Lower lobe of right lung (tissue), 2 donors: Measurements from ENCODE around the gene RBMS1. TPM values are rescaled to one million over a fixed set of nuclear protein-coding genes. Genes with fewer than 3 reads are reported as not detected.

Source experiments
- ATAC-seq, 2 donors: fragments of 200-7000 bp; cut with Tn5 transposase; one replicate each; pipeline ENCODE4 v1.9.1; 2020 to 2022; ENCODE audit warnings: mild to moderate bottlenecking in 2 of 2, moderate library complexity in 2 of 2
- DNase-seq: peaks from one replicate; pipeline ENCODE4 v3.0.0-alpha.2; 2020
- H3K27ac ChIP-seq: fragments of 200-600 bp; one replicate; pipeline ENCODE4 v1.8.0; 2022
- H3K27me3 ChIP-seq: fragments of 200-600 bp; one replicate; pipeline ENCODE4 v1.8.0; 2022; ENCODE audit warnings: low read depth
- H3K36me3 ChIP-seq: fragments of 200-600 bp; one replicate; pipeline ENCODE4 v1.8.0; 2022; ENCODE audit warnings: mild to moderate bottlenecking
- H3K4me1 ChIP-seq: fragments of 200-600 bp; one replicate; pipeline ENCODE4 v1.8.0; 2022
- H3K4me3 ChIP-seq: fragments of 200-600 bp; one replicate; pipeline ENCODE4 v1.8.0; 2022; ENCODE audit warnings: mild to moderate bottlenecking
- H3K9me3 ChIP-seq: fragments of 200-600 bp; one replicate; pipeline ENCODE4 v1.8.0; 2022
- CTCF ChIP-seq: fragments of 200-600 bp; IDR thresholded peaks from one replicate; pipeline ENCODE4 v1.8.0; 2022; ENCODE audit warnings: antibody characterized with exemption, mild to moderate bottlenecking
- intact Hi-C: fragments of 100-400 bp; cut with DNase I; formaldehyde crosslinking; loops from one replicate; pipeline ENCODE4 v1.11.0; 2022
- total RNA-seq: library from RNA; stranded (reverse); fragmentation: NEBNext Ultra II Directional; extraction: Animal tissue kit (Norgen Biotek cat#: 25700); gene quantifications from one replicate; pipeline ENCODE4 v1.2.1, GENCODE V29; 2021
- donor health status: DM: no; HTN: yes; CAD: no; lungs with severe emphysema.

Gene RBMS1
- total RNA-seq, 1 donor from 2014 or later = 95.3 TPM

- Histone ChIP-seq H3K36me3 (no peaks in the 10 kb centered on the region), H3K27ac (no peak overlapping the region), H3K4me3 (no peak overlapping the region), H3K9me3 (no peaks in the 10 kb centered on the region), H3K27me3 (no peaks in the 10 kb centered on the region), H3K4me1 (no peaks in the 10 kb centered on the region)
- no peak for ATAC-seq
- intact Hi-C loops = no loop called here
- no peak for TF ChIP-seq CTCF
- no peak for DNase-seq
These were observed 231.9 kb downstream of the RBMS1 start for GRCh38 chr2:160261732-160262131.

DNA sequence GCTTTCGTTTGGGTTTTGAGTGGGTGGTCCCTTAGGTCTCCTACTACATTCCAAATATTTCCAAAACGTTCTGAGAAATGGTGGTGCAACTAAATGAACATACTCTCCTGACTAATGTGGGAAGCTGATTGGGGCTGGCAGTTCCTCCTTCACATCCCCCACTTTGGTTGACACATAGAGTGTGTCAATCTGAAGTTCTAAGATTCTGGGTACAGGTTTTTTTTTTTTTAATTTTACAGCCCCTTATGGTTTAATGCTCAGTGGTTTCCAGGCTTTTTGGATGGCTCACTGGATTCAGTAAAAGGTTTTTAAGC lies 235.2 kb downstream of the RBMS1 start:
- Histone ChIP-seq H3K27ac (no peak overlapping the region), H3K27me3 (no peaks in the 10 kb centered on the region), H3K4me1 (no peaks in the 10 kb centered on the region), H3K4me3 (no peak overlapping the region), H3K9me3 (no peaks in the 10 kb centered on the region), H3K36me3 (no peaks in the 10 kb centered on the region)
- ATAC-seq (no peak), DNase-seq (no peak)
- TF ChIP-seq CTCF = no peak
- intact Hi-C loops = no loop called here

- Histone ChIP-seq H3K27me3 (no peaks in the 10 kb centered on the region), H3K36me3 (no peaks in the 10 kb centered on the region), H3K4me3 (no peak overlapping the region), H3K27ac (no peak overlapping the region), H3K4me1 (no peaks in the 10 kb centered on the region), H3K9me3 (no peaks in the 10 kb centered on the region)
- DNase-seq (no peak), ATAC-seq (no peak)
- TF ChIP-seq CTCF = no peak
- intact Hi-C loops = no loop called here
These were observed 235.7 kb downstream of the RBMS1 start for GRCh38 chr2:160257743-160258491.

GRCh38 chr2:160257041-160257742 lies 236.4 kb downstream of the RBMS1 start:
- H3K4me3 ChIP-seq = no peak overlapping the region
- no peaks in the 10 kb centered on the region for H3K9me3 ChIP-seq
- H3K27ac ChIP-seq = no peak overlapping the region
- intact Hi-C loops = no loop called here
- no peaks in the 10 kb centered on the region for H3K27me3 ChIP-seq
- H3K4me1 ChIP-seq = peaks cover 7% of the 10 kb centered on the region
- DNase-seq (no peak), ATAC-seq (no peak)
- TF ChIP-seq CTCF = no peak
- no peaks in the 10 kb centered on the region for H3K36me3 ChIP-seq

DNA sequence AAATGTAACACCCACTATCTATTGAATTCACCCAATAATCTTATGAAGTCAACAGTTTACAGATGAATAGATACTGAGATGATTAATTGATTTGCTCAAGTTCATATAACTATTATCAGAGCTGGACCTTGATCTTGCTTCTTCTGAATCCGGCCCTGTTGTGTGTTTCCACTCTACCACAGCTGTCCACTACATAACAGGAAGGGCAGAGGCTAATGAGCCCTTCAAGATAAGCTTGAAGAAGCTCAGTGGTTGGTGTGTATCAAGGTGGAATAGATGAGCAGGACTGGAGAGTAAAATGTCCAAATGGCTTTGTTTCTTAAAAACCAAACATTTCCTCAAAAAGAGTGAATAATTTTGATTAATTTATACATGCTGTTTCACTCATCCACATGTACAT lies 237.1 kb downstream of the RBMS1 start:
- no peaks in the 10 kb centered on the region for H3K36me3 ChIP-seq
- ATAC-seq (no peak), DNase-seq (no peak)
- H3K9me3 ChIP-seq = no peaks in the 10 kb centered on the region
- no peak overlapping the region for H3K4me3 ChIP-seq
- TF ChIP-seq CTCF = no peak
- peaks cover 14% of the 10 kb centered on the region for H3K4me1 ChIP-seq
- intact Hi-C loops = no loop called here
- no peak overlapping the region for H3K27ac ChIP-seq
- H3K27me3 ChIP-seq = no peaks in the 10 kb centered on the region
